ENCODE data around the gene TUBB2A. TPM values are rescaled to one million over a fixed set of nuclear protein-coding genes. Genes with fewer than 3 reads are reported as not detected.
"Not testable (repeated sequence)": the region's sequence is repeated elsewhere in the genome, so short reads cannot be mapped to it uniquely, and the experiment has no call there.

The TUBB2A gene
- total RNA-seq, 1 experiment from 2014 or later = 33.3 TPM

DNA sequence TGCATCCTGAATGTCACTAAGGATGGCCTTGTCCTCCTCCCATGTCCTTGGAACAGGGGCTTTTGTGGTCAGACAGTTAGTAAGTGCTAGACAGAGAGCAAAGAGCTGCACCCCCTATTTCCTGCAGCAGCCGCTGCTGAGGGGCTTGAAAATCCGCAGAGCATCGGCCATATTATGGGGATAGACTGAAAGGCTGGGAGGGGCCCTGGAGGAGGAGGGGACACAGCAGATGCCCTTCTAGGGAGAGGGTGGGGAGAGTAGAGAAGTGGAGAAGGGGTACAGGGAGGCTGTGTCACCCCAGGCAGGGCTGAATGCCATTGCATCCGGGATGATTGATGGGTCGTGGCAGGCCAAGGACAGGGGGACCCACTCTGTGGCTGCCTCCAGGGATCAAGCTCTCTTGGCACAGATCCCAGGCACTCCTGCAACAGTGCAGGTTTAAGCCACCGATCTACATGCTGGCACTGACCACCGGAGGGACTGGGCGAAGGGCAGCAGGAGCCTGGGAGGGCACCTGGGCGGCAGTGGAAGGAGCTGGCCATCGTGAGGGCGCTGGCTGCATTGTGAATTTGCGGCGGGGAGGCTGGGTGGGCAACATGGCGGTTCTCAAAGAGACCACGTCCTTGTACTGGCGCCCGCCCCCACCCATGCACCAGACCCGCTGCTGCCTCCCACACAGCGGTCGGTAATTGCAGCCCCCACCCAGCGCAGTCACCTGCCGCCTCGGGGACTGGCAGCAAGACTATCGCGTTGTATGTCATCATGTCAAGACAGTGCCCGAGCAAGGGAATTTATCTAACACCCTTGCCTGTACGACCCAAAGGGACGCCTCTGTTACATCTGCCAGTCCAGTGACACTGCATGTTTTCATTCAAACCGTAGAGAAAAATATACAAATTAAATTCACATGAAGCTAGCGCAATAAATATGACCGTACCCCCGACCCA, 887 bp downstream of the TUBB2A start:
- DNase-seq (ENCODE audit: low read depth, low spot score); H3K36me3 ChIP-seq (ENCODE audit: control insufficient read depth, insufficient read depth, low read length); intact Hi-C loops (cut with micrococcal nuclease; ENCODE audit: unreplicated experiment); in situ Hi-C loops (cut with HindIII; ENCODE audit: low pct_unique_long_range_greater_than_20kb, low sequenced_read_pairs); H3K27me3 ChIP-seq (ENCODE audit: control insufficient read depth, insufficient read depth, low read length); H3K9me3 ChIP-seq (ENCODE audit: control insufficient read depth, insufficient read depth, low read depth, low read length): not testable (repeated sequence)
- TSS peak; percentile 78 for BruUV-seq (replicated peaks)
- ChIA-PET CTCF (interaction anchor here (0.6 to 1.0 kb wide), 2 partner anchors 10 to 95 kb away, joined by 3 to 5 read pairs; no protein-coding TSS in a partner anchor), POLR2A (interaction anchor here (0.6 to 1.1 kb wide), 4 partner anchors 53 to 95 kb away, joined by 3 to 5 read pairs (median 3); no protein-coding TSS in a partner anchor)
- H3K4me3 ChIP-seq (ENCODE audit: low read depth in 2 of 2, low read length in 2 of 2) = peak overlapping the region; percentile 76 to 79
- peak overlapping the region; percentile 48 for H3K27ac ChIP-seq (ENCODE audit: low read length)
- peaks cover 12% of the 10 kb centered on the region for H3K4me1 ChIP-seq (ENCODE audit: control insufficient read depth, insufficient read depth, low read length)
- peak; percentile 39 for ATAC-seq

- H3K27ac ChIP-seq (ENCODE audit: low read length); CTCF ChIA-PET; POLR2A ChIA-PET; DNase-seq (ENCODE audit: low read depth, low spot score); intact Hi-C loops (cut with micrococcal nuclease; ENCODE audit: unreplicated experiment); H3K4me3 ChIP-seq (ENCODE audit: low read depth in 2 of 2, low read length in 2 of 2); ATAC-seq; H3K9me3 ChIP-seq (ENCODE audit: control insufficient read depth, insufficient read depth, low read depth, low read length); BruUV-seq (replicated peaks); in situ Hi-C loops (cut with HindIII; ENCODE audit: low pct_unique_long_range_greater_than_20kb, low sequenced_read_pairs); H3K36me3 ChIP-seq (ENCODE audit: control insufficient read depth, insufficient read depth, low read length); H3K27me3 ChIP-seq (ENCODE audit: control insufficient read depth, insufficient read depth, low read length): not testable (repeated sequence)
- H3K4me1 ChIP-seq (ENCODE audit: control insufficient read depth, insufficient read depth, low read length) = peaks cover 11% of the 10 kb centered on the region
Observed at GRCh38 chr6:3155416-3155815, 1.9 kb downstream of the TUBB2A start.

DNA sequence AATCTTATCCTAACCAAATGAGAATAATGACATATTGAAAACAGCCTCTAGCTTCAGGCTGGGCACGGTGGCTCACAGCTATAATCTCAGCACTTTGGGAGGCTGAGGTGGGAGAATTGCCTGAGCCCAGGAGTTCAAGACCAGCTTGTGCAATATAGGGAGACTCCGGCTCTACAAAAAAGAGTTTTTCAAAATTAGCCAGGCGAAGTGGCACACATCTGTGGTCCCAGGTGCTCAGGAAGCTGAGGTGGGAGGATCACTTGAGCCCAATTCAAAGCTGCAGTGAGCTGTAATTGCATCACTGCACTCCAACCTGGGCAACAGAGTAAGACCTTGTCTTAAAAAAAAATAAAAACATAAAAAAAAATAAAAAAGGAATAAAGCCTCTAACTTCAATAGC, 4.7 kb downstream of the TUBB2A start:
- intact Hi-C loops (cut with micrococcal nuclease; ENCODE audit: unreplicated experiment) = no loop called here
- DNase-seq (ENCODE audit: low read depth, low spot score) (no peak), ATAC-seq (no peak)
- H3K4me3 ChIP-seq (ENCODE audit: low read depth in 2 of 2, low read length in 2 of 2) = no peak overlapping the region
- in situ Hi-C loops (cut with HindIII; ENCODE audit: low pct_unique_long_range_greater_than_20kb, low sequenced_read_pairs) = no loop called here
- CTCF ChIA-PET = no interaction called here
- POLR2A ChIA-PET = interaction anchor here (0.7 kb wide), 1 partner anchor 78 kb away, joined by 3 read pairs; no protein-coding TSS in a partner anchor
- no peaks in the 10 kb centered on the region for H3K9me3 ChIP-seq (ENCODE audit: control insufficient read depth, insufficient read depth, low read depth, low read length)
- BruUV-seq (replicated peaks) = TSS peak; percentile 89
- no peaks in the 10 kb centered on the region; the same call in 1 of the 2 replicates for H3K36me3 ChIP-seq (ENCODE audit: control insufficient read depth, insufficient read depth, low read length)
- TF ChIP-seq POLR2AphosphoS5 (IDR thresholded peaks at IDR 0.05; ENCODE audit: low read depth, low read length) = no peak
- TF ChIP-seq TCF7L2 (IDR thresholded peaks at IDR 0.05; ENCODE audit: low read depth, low read length) = no peak
- TF ChIP-seq, protein P1, sequence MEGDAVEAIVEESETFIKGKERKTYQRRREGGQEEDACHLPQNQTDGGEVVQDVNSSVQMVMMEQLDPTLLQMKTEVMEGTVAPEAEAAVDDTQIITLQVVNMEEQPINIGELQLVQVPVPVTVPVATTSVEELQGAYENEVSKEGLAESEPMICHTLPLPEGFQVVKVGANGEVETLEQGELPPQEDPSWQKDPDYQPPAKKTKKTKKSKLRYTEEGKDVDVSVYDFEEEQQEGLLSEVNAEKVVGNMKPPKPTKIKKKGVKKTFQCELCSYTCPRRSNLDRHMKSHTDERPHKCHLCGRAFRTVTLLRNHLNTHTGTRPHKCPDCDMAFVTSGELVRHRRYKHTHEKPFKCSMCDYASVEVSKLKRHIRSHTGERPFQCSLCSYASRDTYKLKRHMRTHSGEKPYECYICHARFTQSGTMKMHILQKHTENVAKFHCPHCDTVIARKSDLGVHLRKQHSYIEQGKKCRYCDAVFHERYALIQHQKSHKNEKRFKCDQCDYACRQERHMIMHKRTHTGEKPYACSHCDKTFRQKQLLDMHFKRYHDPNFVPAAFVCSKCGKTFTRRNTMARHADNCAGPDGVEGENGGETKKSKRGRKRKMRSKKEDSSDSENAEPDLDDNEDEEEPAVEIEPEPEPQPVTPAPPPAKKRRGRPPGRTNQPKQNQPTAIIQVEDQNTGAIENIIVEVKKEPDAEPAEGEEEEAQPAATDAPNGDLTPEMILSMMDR (IDR thresholded peaks at IDR 0.05) = no peak
- TF ChIP-seq, protein P2, sequence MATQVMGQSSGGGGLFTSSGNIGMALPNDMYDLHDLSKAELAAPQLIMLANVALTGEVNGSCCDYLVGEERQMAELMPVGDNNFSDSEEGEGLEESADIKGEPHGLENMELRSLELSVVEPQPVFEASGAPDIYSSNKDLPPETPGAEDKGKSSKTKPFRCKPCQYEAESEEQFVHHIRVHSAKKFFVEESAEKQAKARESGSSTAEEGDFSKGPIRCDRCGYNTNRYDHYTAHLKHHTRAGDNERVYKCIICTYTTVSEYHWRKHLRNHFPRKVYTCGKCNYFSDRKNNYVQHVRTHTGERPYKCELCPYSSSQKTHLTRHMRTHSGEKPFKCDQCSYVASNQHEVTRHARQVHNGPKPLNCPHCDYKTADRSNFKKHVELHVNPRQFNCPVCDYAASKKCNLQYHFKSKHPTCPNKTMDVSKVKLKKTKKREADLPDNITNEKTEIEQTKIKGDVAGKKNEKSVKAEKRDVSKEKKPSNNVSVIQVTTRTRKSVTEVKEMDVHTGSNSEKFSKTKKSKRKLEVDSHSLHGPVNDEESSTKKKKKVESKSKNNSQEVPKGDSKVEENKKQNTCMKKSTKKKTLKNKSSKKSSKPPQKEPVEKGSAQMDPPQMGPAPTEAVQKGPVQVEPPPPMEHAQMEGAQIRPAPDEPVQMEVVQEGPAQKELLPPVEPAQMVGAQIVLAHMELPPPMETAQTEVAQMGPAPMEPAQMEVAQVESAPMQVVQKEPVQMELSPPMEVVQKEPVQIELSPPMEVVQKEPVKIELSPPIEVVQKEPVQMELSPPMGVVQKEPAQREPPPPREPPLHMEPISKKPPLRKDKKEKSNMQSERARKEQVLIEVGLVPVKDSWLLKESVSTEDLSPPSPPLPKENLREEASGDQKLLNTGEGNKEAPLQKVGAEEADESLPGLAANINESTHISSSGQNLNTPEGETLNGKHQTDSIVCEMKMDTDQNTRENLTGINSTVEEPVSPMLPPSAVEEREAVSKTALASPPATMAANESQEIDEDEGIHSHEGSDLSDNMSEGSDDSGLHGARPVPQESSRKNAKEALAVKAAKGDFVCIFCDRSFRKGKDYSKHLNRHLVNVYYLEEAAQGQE (IDR thresholded peaks at IDR 0.05; ENCODE audit: insufficient read depth in 1 of 2, low read depth in 2 of 2, low read length in 1 of 2) = no peak
- TF ChIP-seq SIN3A (IDR thresholded peaks at IDR 0.05; ENCODE audit: borderline replicate concordance, insufficient read depth, low read depth, low read length) = no peak
- H3K4me1 ChIP-seq (ENCODE audit: control insufficient read depth, insufficient read depth, low read length) = no peaks in the 10 kb centered on the region
- H3K27ac ChIP-seq (ENCODE audit: low read length) = no peak overlapping the region
- H3K27me3 ChIP-seq (ENCODE audit: control insufficient read depth, insufficient read depth, low read length) = no peaks in the 10 kb centered on the region

Measured in Panc1 (cell line).